ENCODE data around the gene MBTPS1. TPM values are rescaled to one million over a fixed set of nuclear protein-coding genes. Genes with fewer than 3 reads are reported as not detected.

MBTPS1 gene
- total and polyA plus RNA-seq, 9 of the 15 experiments (the other 6 are each of a cell fraction or from before 2014, with no cell fraction given): 2.8 to 57.6 (median 43.8) TPM

- TF ChIP-seq CHD1 (IDR thresholded peaks at IDR 0.05; ENCODE audit: low read length): peak; percentile 67
- TF ChIP-seq SNIP1 (IDR thresholded peaks at IDR 0.05; ENCODE audit: low read depth): no peak
- no peak for TF ChIP-seq RBM34 (IDR thresholded peaks at IDR 0.05; ENCODE audit: borderline replicate concordance, insufficient read depth, low read length)
- TF ChIP-seq SMARCC2 (IDR thresholded peaks at IDR 0.05; ENCODE audit: low read depth): peak; percentile 57; the same call in 1 of the 2 replicates
- peak; percentile 89 for TF ChIP-seq BRD9 (IDR thresholded peaks at IDR 0.05; ENCODE audit: low read depth, partially characterized antibody)
- TF ChIP-seq ZNF696 (CRISPR knock-in tag; conservative IDR thresholded peaks at IDR 0.05): peak; percentile 68; the same call in 1 of the 2 replicates
- no peak for TF ChIP-seq ZNF324 (CRISPR knock-in tag; IDR thresholded peaks at IDR 0.05)
- no peak for TF ChIP-seq RUNX1 (IDR thresholded peaks at IDR 0.05; ENCODE audit: low read depth)
- TF ChIP-seq PML (IDR thresholded peaks at IDR 0.05; ENCODE audit: low read length): no peak; the same call in 1 of the 2 replicates
- 0 out of 2 replicates have a peak, but pooled peaks have one; percentile 4 for TF ChIP-seq ZNF197 (CRISPR knock-in tag; IDR thresholded peaks at IDR 0.05; ENCODE audit: low read depth)
- TF ChIP-seq MTA1 (IDR thresholded peaks at IDR 0.05; ENCODE audit: borderline replicate concordance): peak; percentile 54; the same call in 1 of the 2 replicates
- TF ChIP-seq ZBTB43 (CRISPR knock-in tag; IDR thresholded peaks at IDR 0.05): no peak
- TF ChIP-seq ZFP36 (IDR thresholded peaks at IDR 0.05; ENCODE audit: low read depth, low read length, partially characterized antibody): no peak
- TF ChIP-seq HNRNPUL1 (IDR thresholded peaks at IDR 0.05; ENCODE audit: low read length): no peak
- TF ChIP-seq SAFB (IDR thresholded peaks at IDR 0.05; ENCODE audit: borderline replicate concordance, low read depth, low read length): no peak
- TF ChIP-seq PCBP1 (IDR thresholded peaks at IDR 0.05; ENCODE audit: low read depth, low read length, poor library complexity, severe bottlenecking): no peak
- no peak for TF ChIP-seq HEY1 (CRISPR knock-in tag; IDR thresholded peaks at IDR 0.05; ENCODE audit: borderline replicate concordance)
- TF ChIP-seq MAX (CRISPR knock-in tag; IDR thresholded peaks at IDR 0.05): peak; percentile 58
- no peak for TF ChIP-seq ZKSCAN3 (CRISPR knock-in tag; IDR thresholded peaks at IDR 0.05)
- TF ChIP-seq SMARCA5 (IDR thresholded peaks at IDR 0.05): peak; percentile 52; the same call in 1 of the 2 replicates
- 0 out of 2 replicates have a peak, but pooled peaks have one; percentile 10 for TF ChIP-seq NR2C2 (CRISPR knock-in tag; IDR thresholded peaks at IDR 0.05)
- TF ChIP-seq NR2C2 (tag; IDR thresholded peaks at IDR 0.05): peak; percentile 85
- peak; percentile 69 for TF ChIP-seq VEZF1 (CRISPR knock-in tag; IDR thresholded peaks at IDR 0.05)
- TF ChIP-seq SIN3B (IDR thresholded peaks at IDR 0.05; ENCODE audit: low read depth): no peak
- peak; percentile 16; the same call in 1 of the 2 replicates for TF ChIP-seq NFATC3 (IDR thresholded peaks at IDR 0.05)
- peak; percentile 51; the same call in 1 of the 2 replicates for TF ChIP-seq GABPB2 (CRISPR knock-in tag; conservative IDR thresholded peaks at IDR 0.05)
- peak; percentile 76 for TF ChIP-seq ESRRA (IDR thresholded peaks at IDR 0.05; ENCODE audit: borderline replicate concordance, low read depth)
- no peak for TF ChIP-seq MTA2 (IDR thresholded peaks at IDR 0.05; ENCODE audit: low read depth)
Measured at GRCh38 chr16:84138824-84139627, 22.3 kb upstream of the MBTPS1 start (continued).
